ENCODE results near the gene SLFNL1.

Gene SLFNL1

DNA sequence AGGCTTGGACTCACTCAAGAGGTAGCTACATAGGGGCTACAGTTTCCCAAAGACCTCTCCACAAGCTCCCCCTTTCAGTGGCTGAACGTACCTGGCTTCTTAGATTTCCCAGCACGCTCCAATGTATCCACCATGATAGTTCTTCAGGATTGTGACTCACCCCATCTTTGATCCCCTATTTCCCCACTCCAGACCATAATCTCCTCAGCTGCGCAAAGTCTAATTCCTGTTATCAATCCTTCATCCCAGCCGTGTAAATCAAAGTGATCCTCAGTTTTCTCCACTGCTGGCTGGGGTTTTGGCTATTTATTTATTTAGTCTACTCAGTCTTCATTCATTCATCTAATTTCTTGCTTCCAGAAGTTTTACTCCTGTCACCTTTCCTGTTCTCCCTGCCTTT lies 55.1 kb downstream of the SLFNL1 start:
- no peak for DNase-seq (ENCODE audit: low read depth in 2 of 2, low spot score in 1 of 2)

Measured in stimulated activated CD8-positive, alpha-beta memory T cell treated with anti-CD3 and anti-CD28 coated beads, Interleukin-4, amount 100 ng/mL, for 1 hour (primary cell).